SK-MEL-5 (cell line): ENCODE results near the gene BBX. TPM values are rescaled to one million over a fixed set of nuclear protein-coding genes. Genes with fewer than 3 reads are reported as not detected.

ENCODE experiments used
- DNase-seq: peaks from one replicate; pipeline ENCODE4 v3.0.0-alpha.2; 2016; ENCODE audit warnings: low read depth, low spot score
- in situ Hi-C: cut with HindIII; loops from 2 replicates; pipeline ENCODE4 v1.10.0; 2016; ENCODE audit warnings: low sequenced_read_pairs, high pct_unique_total_duplicates, low pct_unique_long_range_greater_than_20kb
- total RNA-seq: library from RNA; depleted of rRNA; stranded (reverse); fragments of >200 nt; shearing (Covaris generic); gene quantifications from 2 replicates; pipeline ENCODE4 v1.2.3, GENCODE V29; 2014

Gene BBX
- total RNA-seq, 1 experiment from 2014 or later, result 81.9 TPM

- DNase-seq, result peak; percentile 62
- in situ Hi-C loops, result no loop called here
These were observed 272.1 kb downstream of the BBX start for GRCh38 chr3:107794664-107795443.

GRCh38 chr3:107795514-107796094, 272.8 kb downstream of the BBX start:
- in situ Hi-C loops, result no loop called here
- no peak for DNase-seq

- in situ Hi-C loops, result no loop called here
- DNase-seq, result no peak
These were observed 274.0 kb downstream of the BBX start for GRCh38 chr3:107796791-107797190.

- in situ Hi-C loops, result no loop called here
These were observed 274.8 kb downstream of the BBX start for GRCh38 chr3:107797586-107797985.

GRCh38 chr3:107798381-107798780, 275.6 kb downstream of the BBX start:
- no peak for DNase-seq
- in situ Hi-C loops, result no loop called here

More at GRCh38 chr3:107797586-107797985, 274.8 kb downstream of the BBX start:
- no peak for DNase-seq

- in situ Hi-C loops, result no loop called here
- DNase-seq, result peak; percentile 97
These were observed 277.9 kb downstream of the BBX start for GRCh38 chr3:107800710-107801109.

GRCh38 chr3:107803170-107803569, 280.4 kb downstream of the BBX start:
- DNase-seq, result no peak
- in situ Hi-C loops, result no loop called here

- DNase-seq, result no peak
- in situ Hi-C loops, result no loop called here
These were observed 283.3 kb downstream of the BBX start for GRCh38 chr3:107806021-107806420.

- no peak for DNase-seq
- in situ Hi-C loops, result no loop called here
These were observed 283.8 kb downstream of the BBX start for GRCh38 chr3:107806536-107806935.

GRCh38 chr3:107810171-107811071, 287.7 kb downstream of the BBX start:
- in situ Hi-C loops, result no loop called here
- peak; percentile 91 for DNase-seq

- DNase-seq, result no peak
- in situ Hi-C loops, result no loop called here
These were observed 290.3 kb downstream of the BBX start for GRCh38 chr3:107813026-107813425.

- DNase-seq, result no peak
- in situ Hi-C loops, result no loop called here
These were observed 293.3 kb downstream of the BBX start for GRCh38 chr3:107816107-107816506.

GRCh38 chr3:107817076-107817475, 294.3 kb downstream of the BBX start:
- no peak for DNase-seq
- in situ Hi-C loops, result no loop called here

- no peak for DNase-seq
- in situ Hi-C loops, result no loop called here
These were observed 295.3 kb downstream of the BBX start for GRCh38 chr3:107818025-107818424.

GRCh38 chr3:107819656-107820055, 296.9 kb downstream of the BBX start:
- in situ Hi-C loops, result no loop called here
- DNase-seq, result no peak

- in situ Hi-C loops, result no loop called here
- no peak for DNase-seq
These were observed 299.5 kb downstream of the BBX start for GRCh38 chr3:107822308-107822707.

GRCh38 chr3:107824822-107825371, 302.1 kb downstream of the BBX start:
- in situ Hi-C loops, result no loop called here
- no peak for DNase-seq

- no peak for DNase-seq
- in situ Hi-C loops, result no loop called here
These were observed 302.8 kb downstream of the BBX start for GRCh38 chr3:107825556-107825955.
